ENCODE results near the gene RWDD4.

Gene RWDD4

GRCh38 chr4:183659029-183659871 lies at the start of gene RWDD4, which contains the start of gene TRAPPC11:
Gene RWDD4, minus strand, starts transcription at chr4:183659185. Its CDS starts 233 bp downstream, at chr4:183658952.
Gene TRAPPC11, plus strand, starts transcription at chr4:183659293. Its CDS starts 4,575 bp downstream, at chr4:183663868.
- H3K4me3 ChIP-seq (ENCODE audit: low read depth, low read length) = peak within 1 kb of the TSS; percentile 99
- TF ChIP-seq MAX (IDR thresholded peaks at IDR 0.05; ENCODE audit: low read depth, low read length) (0 out of 2 replicates have a peak, but pooled peaks have one; percentile 17), POLR2A (IDR thresholded peaks at IDR 0.05; ENCODE audit: extremely low read depth, insufficient read length) (peak; percentile 59), CTCF (IDR thresholded peaks at IDR 0.05; ENCODE audit: low read depth, low read length) (no peak)
- DNase-seq (ENCODE audit: low read depth) = peak; percentile 99

- TF ChIP-seq CTCF (IDR thresholded peaks at IDR 0.05; ENCODE audit: low read depth, low read length) = no peak
- TF ChIP-seq POLR2A (IDR thresholded peaks at IDR 0.05; ENCODE audit: extremely low read depth, insufficient read length) = no peak
- TF ChIP-seq MYC (IDR thresholded peaks at IDR 0.05; ENCODE audit: low read depth, low read length) = no peak
- TF ChIP-seq MAX (IDR thresholded peaks at IDR 0.05; ENCODE audit: low read depth, low read length) = no peak
- DNase-seq (ENCODE audit: low read depth) = no peak
- H3K4me3 ChIP-seq (ENCODE audit: low read depth, low read length) = no peak overlapping the region
Measured at GRCh38 chr4:183702492-183702891, 43.5 kb upstream of the RWDD4 start.

- no peak for DNase-seq (ENCODE audit: low read depth)
Measured at GRCh38 chr4:183700407-183700806, 41.4 kb upstream of the RWDD4 start.

GRCh38 chr4:183698909-183699308 lies 39.9 kb upstream of the RWDD4 start:
- DNase-seq (ENCODE audit: low read depth) = no peak
- no peak overlapping the region for H3K4me3 ChIP-seq (ENCODE audit: low read depth, low read length)
- TF ChIP-seq CTCF (IDR thresholded peaks at IDR 0.05; ENCODE audit: low read depth, low read length) (no peak), MYC (IDR thresholded peaks at IDR 0.05; ENCODE audit: low read depth, low read length) (no peak), POLR2A (IDR thresholded peaks at IDR 0.05; ENCODE audit: extremely low read depth, insufficient read length) (no peak), MAX (IDR thresholded peaks at IDR 0.05; ENCODE audit: low read depth, low read length) (no peak)

More at GRCh38 chr4:183700407-183700806, 41.4 kb upstream of the RWDD4 start:
- TF ChIP-seq MAX (IDR thresholded peaks at IDR 0.05; ENCODE audit: low read depth, low read length) = no peak
- TF ChIP-seq CTCF (IDR thresholded peaks at IDR 0.05; ENCODE audit: low read depth, low read length) = no peak
- TF ChIP-seq POLR2A (IDR thresholded peaks at IDR 0.05; ENCODE audit: extremely low read depth, insufficient read length) = no peak
- no peak for TF ChIP-seq MYC (IDR thresholded peaks at IDR 0.05; ENCODE audit: low read depth, low read length)
- H3K4me3 ChIP-seq (ENCODE audit: low read depth, low read length) = no peak overlapping the region

GRCh38 chr4:183691897-183692296 lies 32.9 kb upstream of the RWDD4 start:
- no peak for TF ChIP-seq MAX (IDR thresholded peaks at IDR 0.05; ENCODE audit: low read depth, low read length)
- no peak for DNase-seq (ENCODE audit: low read depth)
- H3K4me3 ChIP-seq (ENCODE audit: low read depth, low read length) = no peak overlapping the region

- H3K4me3 ChIP-seq (ENCODE audit: low read depth, low read length) = no peak overlapping the region
- no peak for TF ChIP-seq MAX (IDR thresholded peaks at IDR 0.05; ENCODE audit: low read depth, low read length)
- no peak for DNase-seq (ENCODE audit: low read depth)
Measured at GRCh38 chr4:183691006-183691405, 32.0 kb upstream of the RWDD4 start.
